Parathyroid adenoma (tissue), 2 donors: Measurements from ENCODE around the gene HDAC4.

Experiments used
- H2AFZ ChIP-seq: fragments of 300-600 bp; sonication (generic); one replicate; pipeline ENCODE4 v1.7.0; 2017; ENCODE audit warnings: antibody characterized with exemption, mild to moderate bottlenecking
- H3K27ac ChIP-seq: fragments of 300-600 bp; sonication (generic); one replicate; pipeline ENCODE4 v1.7.0; 2017
- H3K27me3 ChIP-seq: fragments of 300-600 bp; sonication (generic); one replicate; pipeline ENCODE4 v1.7.0; 2017; ENCODE audit warnings: low read length; ENCODE audit not compliant: control insufficient read depth, insufficient read depth
- H3K36me3 ChIP-seq: fragments of 300-600 bp; sonication (generic); one replicate; pipeline ENCODE4 v1.7.0; 2017; ENCODE audit warnings: low read length; ENCODE audit not compliant: control insufficient read depth, insufficient read depth
- H3K4me1 ChIP-seq: fragments of 300-600 bp; sonication (generic); one replicate; pipeline ENCODE4 v1.7.0; 2017; ENCODE audit warnings: control low read depth
- H3K4me2 ChIP-seq: fragments of 300-600 bp; sonication (generic); one replicate; pipeline ENCODE4 v1.7.0; 2017; ENCODE audit warnings: low read length
- H3K4me3 ChIP-seq: fragments of 300-600 bp; sonication (generic); one replicate; pipeline ENCODE4 v1.7.0; 2017; ENCODE audit warnings: low read depth, low read length
- H3K79me2 ChIP-seq: fragments of 300-600 bp; sonication (generic); one replicate; pipeline ENCODE4 v1.7.0; 2017; ENCODE audit warnings: control low read depth
- H3K9ac ChIP-seq: fragments of 300-600 bp; sonication (generic); one replicate; pipeline ENCODE4 v1.7.0; 2017; ENCODE audit warnings: mild to moderate bottlenecking
- H3K9me3 ChIP-seq: fragments of 300-600 bp; sonication (generic); one replicate; pipeline ENCODE4 v1.7.0; 2017; ENCODE audit warnings: low read length; ENCODE audit not compliant: control insufficient read depth
- CTCF ChIP-seq: fragments of 300-600 bp; sonication (generic); IDR thresholded peaks from one replicate; pipeline ENCODE4 v1.7.0; 2017; ENCODE audit warnings: antibody characterized with exemption, mild to moderate bottlenecking
- donor health status: primary hyperparathyroidism.

The HDAC4 gene

DNA sequence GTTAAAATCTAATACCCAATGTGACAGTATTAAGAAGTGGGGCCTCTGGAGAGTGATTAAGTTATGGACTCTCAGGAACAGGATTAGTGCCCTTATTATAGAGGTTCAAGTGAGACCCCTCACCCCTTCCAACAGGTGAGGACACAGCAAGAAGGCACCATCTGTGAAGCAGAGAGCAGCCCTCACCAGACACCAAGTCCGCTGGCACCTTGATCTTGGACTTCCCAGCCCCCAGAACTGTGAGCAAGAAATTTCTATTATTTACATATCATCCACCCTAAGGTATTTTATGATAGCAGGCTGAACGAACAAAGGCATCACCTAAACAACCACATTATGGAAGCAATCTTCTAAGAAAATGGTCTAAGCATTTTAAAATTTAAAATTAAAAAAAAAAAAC lies 59.0 kb downstream of the HDAC4 start:
- Histone ChIP-seq H3K4me2 (no peak overlapping the region), H3K4me1 (peaks cover 3% of the 10 kb centered on the region), H3K9ac (no peak overlapping the region), H3K36me3 (no peaks in the 10 kb centered on the region), H3K9me3 (no peaks in the 10 kb centered on the region), H2AFZ (no peak overlapping the region), H3K79me2 (peaks cover 10% of the 10 kb centered on the region), H3K4me3 (no peak overlapping the region), H3K27ac (no peak overlapping the region), H3K27me3 (no peaks in the 10 kb centered on the region)
- no peak for TF ChIP-seq CTCF

DNA sequence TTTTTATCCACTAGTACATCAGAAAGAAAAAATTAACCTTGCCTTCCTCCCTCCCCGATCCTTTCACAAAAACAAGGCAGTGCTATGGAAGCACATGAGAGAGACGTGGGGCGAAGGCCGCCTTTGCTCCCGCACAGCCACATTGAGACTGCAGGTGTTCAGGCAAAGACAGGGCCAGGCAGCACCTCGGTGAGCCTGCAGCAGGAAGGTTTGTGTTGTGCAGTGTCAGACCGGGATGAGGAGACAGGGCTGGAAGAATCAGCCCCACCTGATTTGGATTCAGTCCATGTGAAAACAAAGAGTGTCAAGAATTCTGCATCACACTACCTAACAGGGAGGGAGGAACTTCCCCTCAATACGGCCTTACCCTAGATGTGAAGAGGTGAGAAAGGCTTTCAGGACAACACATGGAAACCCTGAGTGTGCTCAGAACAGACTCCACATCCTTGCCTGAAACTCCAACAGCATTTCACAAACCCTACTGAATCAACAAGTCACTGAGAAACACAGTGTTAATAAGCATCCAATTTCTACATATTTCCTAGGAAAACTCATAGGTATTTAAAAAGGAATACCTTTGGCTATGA lies 59.6 kb downstream of the HDAC4 start:
- Histone ChIP-seq H3K79me2 (peaks cover 7% of the 10 kb centered on the region), H3K9me3 (no peaks in the 10 kb centered on the region), H3K36me3 (no peaks in the 10 kb centered on the region), H3K27me3 (no peaks in the 10 kb centered on the region), H3K4me2 (no peak overlapping the region), H3K4me1 (peaks cover 3% of the 10 kb centered on the region), H3K9ac (no peak overlapping the region), H3K27ac (no peak overlapping the region), H2AFZ (no peak overlapping the region), H3K4me3 (no peak overlapping the region)
- TF ChIP-seq CTCF: no peak

DNA sequence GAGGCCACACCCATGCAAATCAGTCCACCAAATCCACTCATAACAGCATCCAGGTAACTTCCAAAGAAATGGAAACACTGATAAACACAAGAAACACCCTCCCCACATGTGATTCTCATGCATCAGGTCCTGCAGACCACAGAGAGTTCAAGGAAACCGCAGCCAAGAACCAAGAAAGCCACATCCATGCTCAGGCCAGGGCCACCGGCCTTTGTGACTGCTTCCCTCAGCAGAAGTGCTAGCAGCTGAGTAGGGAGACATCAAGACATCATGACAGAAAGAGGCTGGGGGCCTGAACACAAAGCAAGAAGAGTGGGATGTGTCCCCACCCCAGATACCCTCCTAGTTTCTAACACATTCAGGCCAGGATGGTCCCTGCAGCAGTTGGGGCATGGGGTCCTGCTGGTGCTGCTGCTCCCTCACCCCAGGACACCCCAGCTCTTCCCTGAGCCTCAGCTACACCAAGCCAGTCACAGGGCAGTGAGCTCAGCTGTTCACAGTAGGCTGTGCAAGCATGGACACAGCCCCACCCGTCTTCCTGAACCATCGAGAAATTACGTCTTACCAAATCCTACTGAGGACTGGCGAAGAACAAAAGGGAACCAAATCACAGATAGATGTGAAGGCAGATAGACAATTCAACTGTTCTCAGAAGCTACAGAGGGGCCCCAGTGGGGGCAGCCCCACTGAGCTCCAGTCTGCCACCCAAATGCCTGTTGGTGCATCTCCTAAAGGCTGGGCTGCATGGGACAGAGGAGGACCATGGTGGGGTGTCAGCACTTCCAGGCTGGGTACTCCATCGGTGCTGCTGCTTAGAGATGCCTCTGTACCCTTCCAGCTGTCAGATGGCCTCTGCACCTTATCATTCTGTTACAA lies 60.9 kb downstream of the HDAC4 start:
- H3K9me3 ChIP-seq: no peaks in the 10 kb centered on the region
- H3K4me1 ChIP-seq: peaks cover 1% of the 10 kb centered on the region
- H3K27me3 ChIP-seq: no peaks in the 10 kb centered on the region
- peaks cover 4% of the 10 kb centered on the region for H3K79me2 ChIP-seq
- no peaks in the 10 kb centered on the region for H3K36me3 ChIP-seq
- no peak overlapping the region for H3K9ac ChIP-seq
- TF ChIP-seq CTCF: no peak
- no peak overlapping the region for H3K27ac ChIP-seq
- H3K4me2 ChIP-seq: no peak overlapping the region
- no peak overlapping the region for H2AFZ ChIP-seq
- H3K4me3 ChIP-seq: no peak overlapping the region

DNA sequence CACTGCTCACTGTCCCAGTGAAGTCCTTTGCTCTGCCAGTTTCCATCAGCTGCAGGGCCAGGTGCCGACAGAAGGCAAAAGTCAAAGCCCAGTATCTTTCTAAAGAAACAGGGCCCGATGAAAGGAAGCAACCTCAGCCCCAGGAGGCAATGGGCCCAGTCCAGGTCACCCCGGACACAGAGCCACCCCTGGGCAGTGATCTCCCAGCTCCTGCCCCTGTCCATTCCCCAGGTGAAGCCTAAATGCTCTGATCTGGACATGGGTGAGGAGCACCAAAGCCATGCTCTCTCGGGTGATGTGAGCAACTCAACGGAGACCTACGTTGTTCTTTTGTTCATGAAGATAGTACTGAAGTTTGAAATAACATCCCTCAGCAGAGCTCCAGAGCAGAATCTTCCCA lies 61.6 kb downstream of the HDAC4 start:
- Histone ChIP-seq H2AFZ (no peak overlapping the region), H3K4me1 (no peaks in the 10 kb centered on the region), H3K36me3 (no peaks in the 10 kb centered on the region), H3K9ac (no peak overlapping the region), H3K4me3 (no peak overlapping the region), H3K9me3 (no peaks in the 10 kb centered on the region), H3K79me2 (peaks cover 2% of the 10 kb centered on the region), H3K27ac (no peak overlapping the region), H3K27me3 (no peaks in the 10 kb centered on the region), H3K4me2 (no peak overlapping the region)
- TF ChIP-seq CTCF: no peak
